Spleen (tissue), 7 donors: ENCODE data around the gene PRKCE.

Experiments
- CTCF ChIP-seq, 11 experiments: fragments of 200-600 bp in 7 of 11; fragments of 450-650 bp in 4 of 11; sonication (generic) in 4 of 11; IDR thresholded peaks in 8 of 11; conservative IDR thresholded peaks in 3 of 11; 1 replicate in 7 of 11; 2 replicates in 4 of 11; pipeline versions ENCODE4 v1.4.0 to v1.8.0; 2016 to 2021; ENCODE audit warnings: antibody characterized with exemption in 11 of 11, inconsistent platforms in 4 of 11, mild to moderate bottlenecking in 1 of 11
- POLR2A ChIP-seq, 3 donors: fragments of 450-650 bp; IDR thresholded peaks; one replicate each; pipeline ENCODE4 v1.5.1; 2017; ENCODE audit warnings: antibody characterized with exemption in 3 of 3, mild to moderate bottlenecking in 1 of 3
- POLR2AphosphoS5 ChIP-seq, 3 donors: sonication (generic); formaldehyde crosslinking; IDR thresholded peaks; one replicate each; pipeline ENCODE4 v1.5.1; 2017; ENCODE audit warnings: antibody characterized with exemption in 3 of 3
- donor health status: DM: no; HTN: no; CAD: no; lungs with moderate emphysema.
- donor health status: DM: no; HTN: no; CAD: no.
- donor health status: DM: no; HTN: no; CAD: no.

DNA sequence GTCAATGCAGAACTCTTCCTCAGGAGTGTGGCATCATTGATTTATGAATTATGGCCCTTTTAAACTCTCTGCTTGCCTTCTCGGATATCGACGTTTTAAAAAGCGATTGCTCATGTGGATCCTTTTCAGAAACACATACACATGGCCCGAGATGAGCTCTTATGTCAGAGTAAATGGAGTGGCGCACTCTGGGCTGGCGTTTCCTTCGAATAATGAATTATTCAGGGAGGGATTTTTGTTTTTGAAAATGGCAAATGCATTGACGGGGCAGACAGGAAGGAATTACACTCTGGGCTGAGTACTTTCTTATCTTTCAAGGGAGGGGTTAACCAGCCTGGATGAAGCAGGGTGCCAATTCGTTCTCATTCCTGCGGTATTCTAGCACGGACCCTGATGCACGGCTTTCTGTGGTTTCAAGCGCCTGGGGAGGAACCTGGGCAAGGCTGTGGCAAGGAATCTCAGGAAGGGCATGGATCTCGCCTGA lies 142.7 kb downstream of the PRKCE start:
- TF ChIP-seq POLR2AphosphoS5 (IDR thresholded peaks at IDR 0.05) (no peak), CTCF (IDR thresholded peaks at IDR 0.05 in 8 of 11, conservative IDR thresholded peaks at IDR 0.05 in 3 of 11) (no peak), POLR2A (IDR thresholded peaks at IDR 0.05) (no peak)
